Lung (tissue), 12 donors: ENCODE measurements around the gene EYS. TPM values are rescaled to one million over a fixed set of nuclear protein-coding genes. Genes with fewer than 3 reads are reported as not detected.

Source experiments
- ATAC-seq: fragments of 200-7000 bp; cut with Tn5 transposase; one replicate; pipeline ENCODE4 v1.9.1; 2020; ENCODE audit warnings: moderate number of reproducible peaks; ENCODE audit not compliant: insufficient read depth, low FRiP score
- DNase-seq, 3 donors: peaks; one replicate each; pipeline ENCODE4 v3.0.0-alpha.2; 2013 to 2017
- H3K27ac ChIP-seq, 2 donors: one replicate each; pipeline ENCODE4 v1.5.1; 2013; ENCODE audit warnings: mild to moderate bottlenecking in 2 of 2, moderate library complexity in 2 of 2, control low read depth in 1 of 2, inconsistent platforms in 1 of 2, low read depth in 1 of 2, low read length in 1 of 2
- H3K27me3 ChIP-seq, 3 donors: one replicate each; pipeline ENCODE4 v1.5.1; 2013; ENCODE audit warnings: low read length in 2 of 3; ENCODE audit not compliant: control insufficient read depth in 3 of 3, insufficient read depth in 3 of 3
- H3K36me3 ChIP-seq, 4 donors: one replicate each; pipeline ENCODE4 v1.5.1; 2013; ENCODE audit warnings: low read length in 4 of 4, mild to moderate bottlenecking in 1 of 4, moderate library complexity in 1 of 4; ENCODE audit not compliant: control insufficient read depth in 4 of 4, insufficient read depth in 4 of 4
- H3K4me1 ChIP-seq, 5 donors: one replicate each; pipeline ENCODE4 v1.5.1; 2013; ENCODE audit warnings: low read length in 5 of 5, mild to moderate bottlenecking in 2 of 5, moderate library complexity in 1 of 5; ENCODE audit not compliant: control insufficient read depth in 5 of 5, insufficient read depth in 5 of 5
- H3K4me3 ChIP-seq: one replicate; pipeline ENCODE4 v1.5.1; 2013; ENCODE audit warnings: mild to moderate bottlenecking, control low read depth, moderate library complexity
- H3K9ac ChIP-seq, 2 donors: one replicate each; pipeline ENCODE4 v1.5.1; 2013; ENCODE audit warnings: low read length in 2 of 2, control low read depth in 1 of 2; ENCODE audit not compliant: insufficient read depth in 1 of 2
- H3K9me3 ChIP-seq, 4 donors: one replicate each; pipeline ENCODE4 v1.5.1; 2013; ENCODE audit warnings: low read length in 3 of 4, mild to moderate bottlenecking in 1 of 4, moderate library complexity in 1 of 4; ENCODE audit not compliant: control insufficient read depth in 4 of 4, insufficient read depth in 3 of 4
- WGBS, 2 donors: extraction: QIAGEN DNeasy Blood & Tissue Kit; methylation state at CpG; one replicate each; pipeline ENCODE4 v1.1.7; 2013; 5-methylcytosine and 5-hydroxymethylcytosine counted together
- polyA plus RNA-seq, 2 donors: library from polyadenylated mRNA; stranded (reverse); fragments of 200-250 nt; gene quantifications; one replicate each; pipeline ENCODE4 v1.2.1, GENCODE V29; 2013
- total RNA-seq, 2 donors: library from RNA; depleted of rRNA in 1 of 2; stranded (reverse); fragments of >200 nt in 1 of 2; gene quantifications; one replicate each; pipeline ENCODE4 v1.2.1, GENCODE V29; 2014 to 2021
- TF ChIP-seq, protein P1 (sequence below): IDR thresholded peaks from 2 replicates; pipeline ENCODE4 v1.5.1; 2012; ENCODE audit warnings: mild to moderate bottlenecking; ENCODE audit errors: control extremely low read depth, extremely low read depth
- donor health status: control.
- donor health status: control.
- donor health status: Bipolar disorder and iron deficiency.
- donor health status: healthy.
- donor health status: DM: yes; HTN: yes; CAD: no.

Gene EYS
- total and polyA plus RNA-seq, 4 donors = 0.06 to 0.34 (median 0.12) TPM

DNA sequence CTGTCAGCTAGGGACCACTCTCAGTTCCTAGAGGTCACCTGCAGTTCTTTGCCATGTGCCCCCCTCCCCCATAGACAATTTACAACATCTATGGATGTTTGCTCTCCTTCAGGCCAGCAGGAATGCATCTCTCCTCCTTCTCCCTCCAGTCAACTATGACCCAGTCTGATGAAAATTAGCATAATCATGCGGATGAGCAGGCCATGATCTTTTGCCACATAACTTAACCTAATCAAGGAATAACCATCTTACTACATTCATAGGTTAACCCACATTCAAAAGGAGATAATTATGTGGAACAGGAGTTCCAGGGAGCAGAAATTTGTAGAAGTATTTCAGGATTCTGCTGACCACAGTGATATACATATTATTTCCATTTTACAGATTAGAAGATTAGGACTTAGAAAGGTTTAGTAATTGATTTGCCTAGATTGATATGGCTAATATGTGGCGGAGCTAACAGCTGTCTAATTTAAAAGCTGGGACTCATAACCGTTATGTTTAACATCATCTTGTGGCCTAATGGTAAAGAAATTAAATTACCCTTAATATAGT is 1585.9 kb downstream of the EYS start:
- Histone ChIP-seq H3K27me3 (no peaks in the 10 kb centered on the region), H3K36me3 (no peaks in the 10 kb centered on the region), H3K27ac (no peak overlapping the region), H3K4me1 (peaks cover 0 to 19% (median 7%) of the 10 kb centered on the region in 5 donors), H3K9me3 (peaks cover 0 to 2% (median 0%) of the 10 kb centered on the region in 4 donors), H3K9ac (no peak overlapping the region), H3K4me3 (no peak overlapping the region)
- TF ChIP-seq, protein P1, sequence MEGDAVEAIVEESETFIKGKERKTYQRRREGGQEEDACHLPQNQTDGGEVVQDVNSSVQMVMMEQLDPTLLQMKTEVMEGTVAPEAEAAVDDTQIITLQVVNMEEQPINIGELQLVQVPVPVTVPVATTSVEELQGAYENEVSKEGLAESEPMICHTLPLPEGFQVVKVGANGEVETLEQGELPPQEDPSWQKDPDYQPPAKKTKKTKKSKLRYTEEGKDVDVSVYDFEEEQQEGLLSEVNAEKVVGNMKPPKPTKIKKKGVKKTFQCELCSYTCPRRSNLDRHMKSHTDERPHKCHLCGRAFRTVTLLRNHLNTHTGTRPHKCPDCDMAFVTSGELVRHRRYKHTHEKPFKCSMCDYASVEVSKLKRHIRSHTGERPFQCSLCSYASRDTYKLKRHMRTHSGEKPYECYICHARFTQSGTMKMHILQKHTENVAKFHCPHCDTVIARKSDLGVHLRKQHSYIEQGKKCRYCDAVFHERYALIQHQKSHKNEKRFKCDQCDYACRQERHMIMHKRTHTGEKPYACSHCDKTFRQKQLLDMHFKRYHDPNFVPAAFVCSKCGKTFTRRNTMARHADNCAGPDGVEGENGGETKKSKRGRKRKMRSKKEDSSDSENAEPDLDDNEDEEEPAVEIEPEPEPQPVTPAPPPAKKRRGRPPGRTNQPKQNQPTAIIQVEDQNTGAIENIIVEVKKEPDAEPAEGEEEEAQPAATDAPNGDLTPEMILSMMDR = no peak
- 88 to 95% methylated on average over 3 of the region's 3 CpGs for WGBS, 2 donors
- DNase-seq (no peak), ATAC-seq (no peak)

DNA sequence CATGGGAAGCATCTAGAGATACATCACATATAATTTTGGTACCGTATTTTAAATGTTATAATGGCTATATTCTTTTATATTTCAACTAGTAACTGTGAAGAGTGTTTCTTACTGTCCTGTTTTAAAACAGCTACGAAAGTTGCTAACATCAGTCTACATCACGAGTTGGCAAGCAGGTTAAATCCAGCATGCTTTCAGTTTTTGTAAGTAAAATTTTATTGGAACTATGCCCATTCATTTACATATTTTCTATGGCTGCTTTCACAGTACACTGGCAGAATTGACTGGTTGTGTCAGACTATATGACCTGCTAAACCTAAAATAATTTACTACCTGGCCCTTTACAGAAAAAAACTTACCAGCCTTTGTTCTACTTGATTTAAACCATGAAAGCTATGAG is 1593.3 kb downstream of the EYS start:
- ATAC-seq = no peak
- no peaks in the 10 kb centered on the region for H3K4me1 ChIP-seq

DNA sequence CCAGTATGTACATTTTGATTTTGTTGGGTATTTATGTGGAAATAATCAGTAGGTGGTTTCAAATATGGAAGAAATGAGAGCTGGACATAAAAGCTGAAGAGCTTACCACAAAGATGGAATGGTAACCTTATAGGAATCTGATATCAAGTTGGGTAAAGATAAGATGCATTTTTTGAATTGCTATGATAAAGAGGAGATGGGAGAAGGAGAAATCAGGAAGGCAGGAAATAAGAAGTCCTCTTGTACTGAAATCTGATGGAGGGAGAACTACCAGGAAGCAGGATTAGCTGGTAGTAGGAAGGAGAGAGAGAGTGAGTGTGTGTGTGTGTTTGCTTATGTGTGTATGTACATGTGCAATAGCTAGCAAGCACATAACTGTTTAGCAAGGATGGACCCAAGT is 1603.0 kb downstream of the EYS start:
- Histone ChIP-seq H3K27ac (no peak overlapping the region), H3K9me3 (no peaks in the 10 kb centered on the region)
- TF ChIP-seq, protein P1 = no peak

More for the DNA sequence above, 1593.3 kb downstream of the EYS start:
- Histone ChIP-seq H3K9ac (no peak overlapping the region), H3K4me3 (no peak overlapping the region), H3K27me3 (no peaks in the 10 kb centered on the region), H3K9me3 (peaks cover 0 to 2% (median 0%) of the 10 kb centered on the region in 4 donors), H3K27ac (no peak overlapping the region), H3K36me3 (no peaks in the 10 kb centered on the region)
- peak in 2 of 3 donors; percentile 41 to 71 for DNase-seq
- 74 to 85% methylated on average over 3 of the region's 3 CpGs for WGBS, 2 donors
- TF ChIP-seq, protein P1 = no peak

DNA sequence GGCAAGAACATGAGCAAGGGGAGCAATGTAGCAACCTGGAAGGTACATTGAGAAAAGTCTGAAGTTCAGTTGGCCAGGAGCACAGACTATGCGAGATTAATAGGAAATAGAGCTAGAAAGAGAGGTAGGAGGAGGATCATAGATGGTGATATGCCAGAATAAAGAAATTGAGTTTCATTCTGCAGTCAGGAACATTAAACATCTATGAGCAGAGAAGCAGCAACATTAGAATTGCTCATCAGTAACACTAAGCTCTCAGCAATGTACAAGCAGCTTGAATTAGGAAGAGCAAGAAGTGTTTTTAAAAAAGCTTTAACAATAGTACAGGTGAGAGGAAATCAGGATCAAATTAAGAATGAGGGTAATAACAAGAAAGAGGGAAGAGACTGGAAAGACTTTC is 1603.5 kb downstream of the EYS start:
- no peak for DNase-seq
- WGBS, 2 donors = 75 to 80% methylated on average over 1 of the region's 1 CpG
- no peak for ATAC-seq
- no peak overlapping the region for H3K9ac ChIP-seq
- TF ChIP-seq, protein P1 = no peak
- H3K4me1 ChIP-seq = peaks cover 0 to 5% (median 0%) of the 10 kb centered on the region in 5 donors
- no peak overlapping the region for H3K4me3 ChIP-seq
- H3K27me3 ChIP-seq = no peaks in the 10 kb centered on the region
- no peaks in the 10 kb centered on the region for H3K36me3 ChIP-seq
- H3K27ac ChIP-seq = no peak overlapping the region
- H3K9me3 ChIP-seq = no peaks in the 10 kb centered on the region

More for the DNA sequence above, 1603.0 kb downstream of the EYS start:
- Histone ChIP-seq H3K27me3 (no peaks in the 10 kb centered on the region), H3K36me3 (no peaks in the 10 kb centered on the region), H3K9ac (no peak overlapping the region), H3K4me3 (no peak overlapping the region), H3K4me1 (peaks cover 0 to 5% (median 0%) of the 10 kb centered on the region in 5 donors)
- DNase-seq = no peak
- no peak for ATAC-seq
